ENCODE results near the gene DYRK1B.

- TF ChIP-seq CTCF (IDR thresholded peaks at IDR 0.05), result no peak
- TF ChIP-seq POLR2A (IDR thresholded peaks at IDR 0.05), result no peak
These were observed 37.4 kb upstream of the DYRK1B start for GRCh38 chr19:39871362-39871761.

Measured in Peyer's patch (tissue), 4 donors.